Skin epidermis (tissue), 12 donors: ENCODE measurements around the gene GCHFR.
A peak's percentile ranks its signal among the peaks of the same experiment; 100 is the strongest.

ENCODE experiments used
- H3K27ac ChIP-seq, 21 experiments: fragments of 200-600 bp; sonication (generic) in 11 of 21; one replicate each; pipeline ENCODE4 v1.5.0; 2020; ENCODE audit warnings: mild to moderate bottlenecking in 3 of 21, inconsistent platforms in 2 of 21, moderate library complexity in 2 of 21
- H3K4me3 ChIP-seq, 7 experiments: fragments of 200-600 bp; sonication (generic) in 2 of 7; one replicate each; pipeline ENCODE4 v1.5.0; 2020; ENCODE audit warnings: inconsistent platforms in 2 of 7, mild to moderate bottlenecking in 2 of 7, moderate library complexity in 1 of 7

The GCHFR gene

GRCh38 chr15:40751745-40752144, 12.1 kb upstream of the GCHFR start:
- H3K27ac ChIP-seq, result no peak overlapping the region
- H3K4me3 ChIP-seq, result no peak overlapping the region

DNA sequence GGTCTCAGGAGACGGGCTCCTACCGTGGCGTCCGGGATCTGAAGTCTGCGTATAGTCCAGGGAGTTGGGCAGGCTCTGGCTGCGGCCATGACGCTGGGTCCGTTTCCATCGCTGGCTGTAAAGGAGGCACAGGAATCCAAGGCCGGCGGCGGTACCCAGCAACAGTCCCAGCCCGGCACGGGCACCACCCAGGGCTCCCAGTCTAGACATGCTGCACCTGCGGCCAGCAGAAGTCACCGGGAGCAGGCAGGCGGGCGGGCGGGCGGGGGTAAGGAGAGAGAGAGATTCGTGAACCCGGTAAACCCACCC, 9.3 kb upstream of the GCHFR start:
- peak overlapping the region; percentile 7 to 94 (median 84) for H3K27ac ChIP-seq
- peak overlapping the region; percentile 80 to 97 (median 82) for H3K4me3 ChIP-seq

- peak within 1 kb of the TSS; percentile 80 to 97 (median 82) for H3K4me3 ChIP-seq
- peak within 1 kb of the TSS; percentile 7 to 94 (median 84) for H3K27ac ChIP-seq
Observed at GRCh38 chr15:40754883-40755811, 8.7 kb upstream of the GCHFR start, which contains the start of gene RMDN3. Gene RMDN3 (minus strand): TSS chr15:40755254. CDS start chr15:40754783, 471 bp downstream.

- peak overlapping the region in 19 of 21 experiments; percentile 67 to 94 (median 85) for H3K27ac ChIP-seq
- H3K4me3 ChIP-seq, result peak overlapping the region; percentile 80 to 97 (median 82)
Observed at GRCh38 chr15:40755812-40756208, 8.1 kb upstream of the GCHFR start.

GRCh38 chr15:40756938-40757337, 6.9 kb upstream of the GCHFR start:
- Histone ChIP-seq H3K4me3 (no peak overlapping the region), H3K27ac (peak overlapping the region in 1 of 21 experiments; percentile 21)

GRCh38 chr15:40759961-40760360, 3.9 kb upstream of the GCHFR start:
- Histone ChIP-seq H3K27ac (no peak overlapping the region), H3K4me3 (no peak overlapping the region)

DNA sequence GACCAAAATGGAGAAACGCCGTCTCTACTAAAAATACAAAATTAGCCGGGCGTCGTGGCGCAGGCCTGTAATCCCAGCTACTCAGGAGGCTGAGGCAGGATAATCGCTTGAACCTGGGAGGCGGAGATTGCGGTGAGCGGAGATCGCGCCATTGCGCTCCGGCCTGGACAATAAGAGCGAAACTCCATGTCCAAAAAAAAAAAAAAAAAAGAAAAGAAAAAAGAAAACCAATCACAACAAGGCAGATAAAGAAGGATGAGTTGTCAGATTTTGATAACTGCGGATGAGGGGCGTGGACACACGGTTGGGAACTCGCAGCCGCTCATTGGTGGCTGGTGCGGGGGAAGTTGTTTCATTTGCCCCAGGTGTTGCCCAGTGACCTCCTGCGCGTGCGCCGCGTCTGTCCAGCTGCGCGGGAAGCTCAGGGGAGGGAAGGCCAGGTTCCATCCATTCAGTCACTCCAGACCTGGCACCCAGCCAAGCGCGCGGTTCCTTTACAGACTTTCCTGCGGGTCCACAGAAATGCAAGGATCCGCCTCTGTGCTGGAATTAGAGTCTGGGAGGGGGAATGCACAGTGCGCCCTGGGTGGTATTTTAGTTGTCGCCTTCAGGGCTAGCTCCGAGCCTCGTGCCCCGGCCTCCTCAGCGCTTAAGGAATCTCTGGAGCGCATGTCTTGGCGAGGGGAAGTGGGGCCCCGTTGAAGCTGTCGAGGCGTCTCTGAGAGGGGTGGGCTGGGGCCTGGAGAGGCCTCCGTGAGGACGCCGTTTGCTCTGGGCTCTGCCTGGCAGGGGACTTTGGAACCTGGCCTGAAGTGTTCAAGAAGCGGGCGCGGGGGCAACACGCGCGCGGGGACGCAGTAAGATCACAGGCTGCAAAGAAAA, 708 bp upstream of the GCHFR start:
- Histone ChIP-seq H3K27ac (peak overlapping the region in 20 of 21 experiments; percentile 25 to 84 (median 74)), H3K4me3 (peak overlapping the region; percentile 35 to 59 (median 47))

- H3K27ac ChIP-seq, result peak overlapping the region in 19 of 21 experiments; percentile 48 to 84 (median 74)
- peak overlapping the region; percentile 35 to 59 (median 47) for H3K4me3 ChIP-seq
Observed at GRCh38 chr15:40764629-40765103, 798 bp downstream of the GCHFR start.

- Histone ChIP-seq H3K27ac (peak overlapping the region in 12 of 21 experiments; percentile 26 to 84 (median 54)), H3K4me3 (no peak overlapping the region)
Observed at GRCh38 chr15:40766194-40766815, 2.4 kb downstream of the GCHFR start.

DNA sequence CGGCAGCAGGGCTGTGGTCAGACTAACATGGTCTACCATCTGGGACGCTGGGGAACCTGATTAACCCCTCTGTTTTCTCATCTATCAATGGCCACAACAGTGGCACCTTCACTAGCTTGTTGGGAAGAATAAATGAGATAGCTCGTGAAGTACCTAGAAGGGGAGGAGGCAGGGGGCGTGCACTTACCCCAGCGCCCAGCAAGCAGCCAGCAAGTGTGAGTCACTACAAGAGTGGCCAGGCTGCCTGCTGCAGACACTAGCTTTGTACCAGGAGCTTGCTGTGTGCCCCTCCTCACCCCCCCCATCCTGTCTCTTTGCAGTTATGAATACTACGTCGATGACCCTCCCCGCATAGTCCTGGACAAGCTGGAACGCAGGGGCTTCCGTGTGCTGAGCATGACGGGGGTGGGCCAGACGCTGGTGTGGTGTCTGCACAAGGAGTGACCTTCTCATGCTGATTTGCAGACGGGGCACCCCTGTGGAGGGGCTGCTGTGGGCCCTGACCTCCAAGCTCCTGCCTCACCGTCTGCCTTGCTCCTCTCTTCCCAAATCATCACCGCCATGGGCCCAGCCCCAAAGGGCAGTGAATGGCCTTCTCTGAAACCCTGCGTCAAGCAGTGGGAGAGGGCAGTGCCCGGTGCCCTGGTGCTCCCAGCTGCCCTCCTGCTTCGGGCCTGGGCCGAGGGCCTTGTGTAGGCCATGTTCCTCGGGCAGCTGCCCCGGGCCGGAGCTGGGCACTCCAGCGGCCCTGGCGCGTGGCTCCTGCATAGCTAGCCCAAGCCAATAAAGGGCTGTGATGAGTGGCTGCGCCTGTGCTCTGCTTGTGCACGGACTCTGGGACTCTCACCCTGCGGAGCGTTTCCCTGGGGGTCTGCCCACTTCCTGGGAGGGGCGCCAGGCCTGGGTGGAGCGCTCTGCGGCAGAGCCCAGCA, 3.3 kb downstream of the GCHFR start:
- Histone ChIP-seq H3K27ac (peak overlapping the region in 6 of 21 experiments; percentile 27 to 83 (median 72)), H3K4me3 (no peak overlapping the region)

DNA sequence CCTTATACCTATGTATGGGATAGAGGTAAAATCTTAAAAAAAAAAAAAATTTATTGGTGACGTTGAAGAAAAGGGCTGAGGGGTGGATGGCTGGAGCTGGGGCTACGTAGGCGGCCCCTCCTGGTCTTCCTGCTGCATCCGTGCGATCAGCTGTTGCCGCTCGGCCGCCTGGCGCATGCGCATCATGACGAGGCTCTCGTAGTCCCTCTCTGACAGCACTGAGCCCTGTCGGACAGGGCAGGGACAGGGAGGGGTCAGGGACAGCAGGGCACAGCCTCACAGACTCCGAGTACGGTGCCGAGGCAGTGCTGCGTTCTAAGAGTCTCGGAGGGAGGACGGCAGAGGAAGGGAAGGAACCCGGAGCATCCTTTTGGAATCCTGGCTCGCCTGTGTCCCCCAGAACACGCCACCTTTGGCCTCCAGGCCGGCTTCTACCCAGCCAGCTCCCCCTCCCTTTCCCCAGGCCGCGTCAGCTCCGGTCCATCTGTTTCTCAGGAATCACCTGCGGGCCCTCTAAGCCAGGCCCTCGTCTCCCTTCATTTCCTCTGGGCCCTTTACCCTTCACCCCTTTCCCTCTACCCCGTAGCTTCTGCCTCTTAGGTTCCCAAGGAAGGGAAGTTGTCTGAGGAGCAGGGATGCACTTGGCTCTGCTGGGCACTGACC, 4.1 kb downstream of the GCHFR start:
- Histone ChIP-seq H3K4me3 (no peak overlapping the region), H3K27ac (peak overlapping the region in 10 of 21 experiments; percentile 1 to 84 (median 75))

GRCh38 chr15:40768521-40769273, 4.8 kb downstream of the GCHFR start:
- H3K27ac ChIP-seq, result peak overlapping the region in 19 of 21 experiments; percentile 1 to 84 (median 71)
- peak overlapping the region in 1 of 7 experiments; percentile 5 for H3K4me3 ChIP-seq

- H3K4me3 ChIP-seq, result peak within 1 kb of the TSS in 2 of 7 experiments; percentile 5 to 17
Observed at GRCh38 chr15:40769274-40770146, 5.6 kb downstream of the GCHFR start, which contains the start of gene C15orf62. Gene C15orf62 (plus strand): TSS chr15:40769980. CDS start chr15:40770496, 516 bp downstream.

GRCh38 chr15:40770147-40770721, 6.4 kb downstream of the GCHFR start:
- Histone ChIP-seq H3K27ac (peak overlapping the region in 19 of 21 experiments; percentile 1 to 83 (median 71)), H3K4me3 (peak overlapping the region in 2 of 7 experiments; percentile 0 to 17)

More at GRCh38 chr15:40769274-40770146, 5.6 kb downstream of the GCHFR start, which contains the start of gene C15orf62:
- peak within 1 kb of the TSS in 19 of 21 experiments; percentile 1 to 84 (median 71) for H3K27ac ChIP-seq

DNA sequence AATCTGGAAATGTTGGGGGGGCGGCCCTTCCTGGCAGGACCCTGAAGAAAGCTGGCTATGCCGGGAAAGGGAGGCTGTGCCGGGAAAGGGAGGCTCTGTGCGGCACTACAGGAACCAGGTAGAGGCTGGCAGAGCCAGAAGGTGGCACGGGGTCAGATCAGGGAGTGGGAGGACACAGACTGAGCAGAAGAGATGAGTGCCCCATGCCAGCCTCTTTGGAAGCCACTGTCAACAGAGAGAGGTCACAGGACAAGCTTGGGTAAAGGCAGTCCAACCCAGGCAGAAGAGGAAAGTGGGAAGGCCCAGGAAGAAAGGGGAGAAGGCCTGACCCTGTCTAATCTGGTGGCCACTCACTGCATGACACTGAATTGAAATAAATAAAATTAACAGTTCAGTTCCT, 7.4 kb downstream of the GCHFR start:
- peak overlapping the region in 7 of 21 experiments; percentile 71 to 83 (median 75) for H3K27ac ChIP-seq
- no peak overlapping the region for H3K4me3 ChIP-seq
